Astrocyte of the spinal cord (primary cell): ENCODE measurements around the gene GPNMB.
A peak's percentile ranks its signal among the peaks of the same experiment; 100 is the strongest.

Experiments
- DNase-seq: peaks from one replicate; pipeline ENCODE4 v3.0.0; 2011; ENCODE audit warnings: low read depth, low spot score
- H3K4me3 ChIP-seq: 2 replicates; pipeline ENCODE4 v1.5.1; 2011; ENCODE audit warnings: low read depth, mild to moderate bottlenecking, low read length, moderate library complexity
- CTCF ChIP-seq: IDR thresholded peaks from 2 replicates; pipeline ENCODE4 v1.5.1; 2012; ENCODE audit warnings: low read depth, mild to moderate bottlenecking, low read length, inconsistent platforms
- in situ Hi-C: cut with HindIII; loops from 2 replicates; pipeline ENCODE4 v1.10.0; 2017; ENCODE audit warnings: low sequenced_read_pairs

The GPNMB gene

GRCh38 chr7:23226844-23227450, 19.6 kb upstream of the GPNMB start:
- no peak for TF ChIP-seq CTCF
- DNase-seq = no peak
- no peak overlapping the region for H3K4me3 ChIP-seq
- in situ Hi-C loops = no loop called here

- DNase-seq = no peak
- no peak for TF ChIP-seq CTCF
- in situ Hi-C loops = no loop called here
- no peak overlapping the region for H3K4me3 ChIP-seq
Measured at GRCh38 chr7:23228412-23228811, 18.2 kb upstream of the GPNMB start.

GRCh38 chr7:23230641-23231101, 15.9 kb upstream of the GPNMB start:
- DNase-seq = no peak
- H3K4me3 ChIP-seq = no peak overlapping the region
- TF ChIP-seq CTCF = no peak
- in situ Hi-C loops = no loop called here

- TF ChIP-seq CTCF = no peak
- no peak for DNase-seq
- in situ Hi-C loops = no loop called here
Measured at GRCh38 chr7:23232966-23233365, 13.6 kb upstream of the GPNMB start.

GRCh38 chr7:23234569-23235296, 11.8 kb upstream of the GPNMB start:
- in situ Hi-C loops = no loop called here

More at GRCh38 chr7:23232966-23233365, 13.6 kb upstream of the GPNMB start:
- H3K4me3 ChIP-seq = no peak overlapping the region

GRCh38 chr7:23235813-23236221, 10.8 kb upstream of the GPNMB start:
- H3K4me3 ChIP-seq = no peak overlapping the region
- in situ Hi-C loops = no loop called here
- peak; percentile 46 for DNase-seq
- TF ChIP-seq CTCF = no peak

More at GRCh38 chr7:23234569-23235296, 11.8 kb upstream of the GPNMB start:
- no peak for TF ChIP-seq CTCF
- H3K4me3 ChIP-seq = no peak overlapping the region
- no peak for DNase-seq
